ENCODE data around the gene ATP8A2. TPM values are rescaled to one million over a fixed set of nuclear protein-coding genes. Genes with fewer than 3 reads are reported as not detected.

ATP8A2 gene
- total RNA-seq, 3 donors from 2014 or later: under 0.01 to 1.0 (median under 0.01) TPM

GRCh38 chr13:25463496-25463895 is 91.7 kb downstream of the ATP8A2 start:
- Histone ChIP-seq H3K27me3 (peaks cover 0 to 6% of the 10 kb centered on the region in 2 donors), H3K9me3 (no peaks in the 10 kb centered on the region), H3K4me3 (no peak overlapping the region), H3K36me3 (no peaks in the 10 kb centered on the region), H3K4me1 (no peaks in the 10 kb centered on the region), H3K27ac (no peak overlapping the region)
- no peak for DNase-seq (ENCODE audit: low spot score in 2 of 2)
- intact Hi-C loops (cut with DNase I; ENCODE audit: low total_unique reads): no loop called here
- TF ChIP-seq POLR2A (IDR thresholded peaks at IDR 0.05) (no peak), POLR2AphosphoS5 (IDR thresholded peaks at IDR 0.05) (no peak), CTCF (IDR thresholded peaks at IDR 0.05) (no peak)

GRCh38 chr13:25466880-25467279 is 95.1 kb downstream of the ATP8A2 start:
- peaks cover 0 to 22% of the 10 kb centered on the region in 2 donors for H3K27me3 ChIP-seq
- no peak overlapping the region for H3K4me3 ChIP-seq
- H3K36me3 ChIP-seq: no peaks in the 10 kb centered on the region
- H3K4me1 ChIP-seq: no peaks in the 10 kb centered on the region
- H3K9me3 ChIP-seq: no peaks in the 10 kb centered on the region
- DNase-seq (ENCODE audit: low spot score in 2 of 2): no peak
- intact Hi-C loops (cut with DNase I; ENCODE audit: low total_unique reads): no loop called here
- no peak for TF ChIP-seq POLR2AphosphoS5 (IDR thresholded peaks at IDR 0.05)
- no peak for TF ChIP-seq CTCF (IDR thresholded peaks at IDR 0.05)
- TF ChIP-seq POLR2A (IDR thresholded peaks at IDR 0.05): no peak
- H3K27ac ChIP-seq: no peak overlapping the region

GRCh38 chr13:25468325-25469168 is 96.8 kb downstream of the ATP8A2 start:
- no peaks in the 10 kb centered on the region for H3K9me3 ChIP-seq
- H3K36me3 ChIP-seq: no peaks in the 10 kb centered on the region
- TF ChIP-seq POLR2AphosphoS5 (IDR thresholded peaks at IDR 0.05) (no peak), POLR2A (IDR thresholded peaks at IDR 0.05) (no peak), CTCF (IDR thresholded peaks at IDR 0.05) (no peak)
- H3K4me3 ChIP-seq: peak overlapping the region in 2 of 3 donors; percentile 36 to 57
- H3K27me3 ChIP-seq: peaks cover 0 to 22% of the 10 kb centered on the region in 2 donors
- H3K4me1 ChIP-seq: no peaks in the 10 kb centered on the region
- no peak for DNase-seq (ENCODE audit: low spot score in 2 of 2)
- no peak overlapping the region for H3K27ac ChIP-seq
- intact Hi-C loops (cut with DNase I; ENCODE audit: low total_unique reads): no loop called here

- intact Hi-C loops (cut with DNase I; ENCODE audit: low total_unique reads): no loop called here
- TF ChIP-seq POLR2A (IDR thresholded peaks at IDR 0.05) (no peak), CTCF (IDR thresholded peaks at IDR 0.05) (no peak), POLR2AphosphoS5 (IDR thresholded peaks at IDR 0.05) (no peak)
- Histone ChIP-seq H3K4me3 (peak overlapping the region in 2 of 3 donors; percentile 36 to 57), H3K27me3 (peaks cover 0 to 22% of the 10 kb centered on the region in 2 donors), H3K27ac (no peak overlapping the region), H3K9me3 (no peaks in the 10 kb centered on the region), H3K36me3 (no peaks in the 10 kb centered on the region), H3K4me1 (no peaks in the 10 kb centered on the region)
- no peak for DNase-seq (ENCODE audit: low spot score in 2 of 2)
Measured at GRCh38 chr13:25469169-25469525, 97.4 kb downstream of the ATP8A2 start.

- DNase-seq (ENCODE audit: low spot score in 2 of 2): no peak
- Histone ChIP-seq H3K9me3 (no peaks in the 10 kb centered on the region), H3K4me3 (no peak overlapping the region), H3K36me3 (no peaks in the 10 kb centered on the region), H3K4me1 (no peaks in the 10 kb centered on the region), H3K27ac (no peak overlapping the region), H3K27me3 (peaks cover 0 to 12% of the 10 kb centered on the region in 2 donors)
- intact Hi-C loops (cut with DNase I; ENCODE audit: low total_unique reads): no loop called here
- TF ChIP-seq CTCF (IDR thresholded peaks at IDR 0.05) (no peak), POLR2A (IDR thresholded peaks at IDR 0.05) (no peak), POLR2AphosphoS5 (IDR thresholded peaks at IDR 0.05) (no peak)
Measured at GRCh38 chr13:25473864-25474263, 102.1 kb downstream of the ATP8A2 start.
